Fibroblast of the conjunctiva (primary cell): ENCODE data around the gene VWA8.

Experiments used
- DNase-seq: peaks from one replicate; pipeline ENCODE4 v3.0.0-alpha.2; 2010; ENCODE audit warnings: low read depth

VWA8 gene

DNA sequence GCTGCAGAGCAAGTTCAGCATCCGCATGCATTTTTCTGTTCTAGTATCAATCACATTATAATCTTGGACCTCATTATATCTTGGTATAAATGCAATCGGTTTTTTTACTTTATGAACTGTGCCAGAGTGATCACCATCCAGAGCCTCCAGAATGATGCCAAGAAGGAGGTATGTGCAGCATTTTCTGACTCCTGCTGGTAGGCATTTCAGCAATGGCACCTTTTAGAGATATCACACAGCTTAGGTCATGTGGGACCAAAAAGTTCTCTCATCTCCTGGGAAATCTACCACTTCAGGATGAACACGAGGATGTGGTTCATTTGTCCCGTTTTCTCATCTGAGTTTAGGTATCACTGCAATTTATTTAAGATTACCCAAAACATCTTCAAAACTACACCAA lies 220.4 kb downstream of the VWA8 start:
- no peak for DNase-seq

DNA sequence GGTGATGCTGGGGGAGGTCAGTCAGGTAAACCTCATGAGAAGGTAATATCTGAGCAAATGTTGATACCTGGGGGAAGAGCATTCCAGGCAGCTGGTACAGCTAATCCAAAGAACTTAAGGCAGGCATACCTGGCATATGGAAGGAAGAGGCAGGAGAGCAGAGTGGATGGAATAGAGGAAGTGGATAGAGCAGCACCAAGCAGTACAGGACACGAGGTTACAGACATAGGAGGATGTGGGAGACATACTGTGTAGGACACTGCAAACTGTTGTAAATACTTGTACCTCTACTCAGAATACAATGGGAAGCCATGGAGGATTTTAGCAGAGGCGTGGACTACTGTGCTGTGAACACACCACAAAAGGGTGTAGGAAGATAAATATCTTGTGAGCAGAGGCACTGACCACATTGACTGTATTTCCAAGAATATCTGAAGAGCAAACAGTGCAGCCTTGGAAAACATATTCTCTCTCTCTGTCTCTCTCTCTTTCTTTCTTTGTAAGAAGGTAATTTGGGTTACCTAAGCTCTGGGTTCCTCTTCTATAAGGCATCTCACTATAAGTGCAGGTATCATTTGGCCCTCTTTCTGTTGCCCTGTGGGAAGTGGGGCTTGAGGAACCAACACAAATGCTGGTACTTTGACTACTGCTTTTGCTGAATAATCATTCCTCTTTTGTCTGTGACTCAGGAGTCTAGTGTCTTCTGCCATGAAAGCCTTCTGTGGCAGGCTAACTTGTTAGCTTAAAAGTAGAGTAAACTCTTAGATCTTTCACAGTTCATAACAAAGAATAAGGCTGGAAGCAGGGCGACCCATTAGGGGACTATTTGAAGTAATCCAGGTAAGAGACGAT lies 238.0 kb downstream of the VWA8 start:
- DNase-seq: no peak

DNA sequence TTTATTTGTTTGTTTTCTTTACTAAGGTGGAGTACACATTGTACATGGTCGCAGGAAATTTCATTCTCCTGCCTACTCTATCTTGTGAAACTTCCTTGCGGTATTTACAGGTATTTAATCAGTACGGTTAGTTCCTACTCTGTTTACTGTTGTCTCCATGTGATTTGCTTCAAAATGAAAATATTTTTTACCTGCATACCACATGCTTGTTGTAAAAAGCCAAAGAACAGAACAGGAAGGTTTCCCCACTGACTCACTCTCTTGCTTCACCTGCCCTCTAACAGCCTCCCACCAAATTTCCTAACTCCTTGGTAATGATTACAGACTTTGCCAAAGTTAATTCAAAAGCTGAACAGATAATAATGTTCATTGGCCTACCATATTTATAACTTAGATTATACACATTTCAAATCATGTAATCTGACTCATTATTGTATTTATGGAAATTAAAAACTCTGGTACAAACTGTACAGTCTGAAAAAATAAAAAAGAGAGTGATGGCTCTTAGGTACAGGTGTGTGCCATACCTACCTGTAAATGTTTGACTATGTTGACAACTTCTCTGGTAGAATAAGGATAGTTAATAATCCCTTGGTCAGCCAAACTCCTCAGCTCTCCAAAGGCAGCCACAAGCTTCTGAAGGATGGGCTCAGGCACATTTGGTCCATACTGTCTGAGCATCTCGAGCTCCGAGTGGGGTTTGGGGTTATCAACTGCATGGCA lies 239.9 kb downstream of the VWA8 start:
- DNase-seq: no peak

DNA sequence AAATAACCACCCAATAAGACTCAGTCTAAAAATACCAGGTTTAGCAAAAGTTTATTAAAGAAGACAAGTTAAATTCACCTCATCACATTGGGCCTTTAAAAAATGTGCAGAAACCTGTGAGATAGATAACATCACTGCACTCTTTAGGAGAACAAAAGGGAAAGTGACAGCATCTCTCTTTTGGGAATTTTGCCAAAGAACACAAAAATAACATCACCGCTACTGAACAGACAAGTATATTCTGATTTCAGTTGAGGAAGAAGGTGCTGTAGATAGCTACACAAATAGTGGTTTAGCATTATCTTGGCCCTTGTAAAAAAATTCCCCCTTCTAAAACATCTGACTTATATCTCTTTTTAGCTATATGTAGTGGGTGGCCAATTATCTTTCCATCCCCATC lies 244.7 kb downstream of the VWA8 start:
- DNase-seq: no peak

DNA sequence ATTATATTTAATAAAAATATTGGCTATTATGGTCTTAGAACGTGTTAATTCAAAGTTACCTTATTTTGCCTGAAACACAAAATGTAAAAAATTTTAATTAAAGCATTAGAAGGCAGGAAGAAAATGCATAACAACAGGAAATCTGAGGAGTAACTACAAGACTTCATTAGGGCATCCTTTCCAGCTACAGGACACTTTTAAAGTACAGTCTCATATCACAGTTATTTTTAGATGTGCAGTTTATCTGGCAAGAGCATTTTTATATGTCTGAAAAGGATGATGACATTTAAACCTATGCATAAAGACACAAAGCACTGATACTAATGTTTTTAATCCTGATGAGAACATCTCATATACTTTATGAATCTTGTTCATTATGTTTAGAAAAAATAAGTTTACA lies 247.5 kb downstream of the VWA8 start:
- no peak for DNase-seq

DNA sequence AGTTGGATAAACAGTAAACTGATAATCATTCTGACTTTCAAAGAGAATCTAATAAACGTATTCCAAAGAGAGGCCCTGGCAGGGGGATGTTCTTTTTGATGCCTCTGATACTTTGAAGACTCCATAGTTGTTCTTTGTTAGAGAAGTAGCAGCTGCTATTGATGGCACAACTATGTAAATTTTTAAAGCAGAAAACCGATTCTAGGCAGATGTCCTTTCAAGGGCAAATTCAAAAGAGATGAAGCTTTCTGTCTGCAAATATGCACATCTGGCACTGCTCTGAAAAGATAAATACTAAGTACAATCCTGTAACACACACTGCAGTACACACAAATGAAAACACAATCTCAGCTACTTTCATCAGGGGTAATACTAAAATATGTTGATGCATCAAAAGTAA lies 250.1 kb downstream of the VWA8 start:
- DNase-seq: no peak

DNA sequence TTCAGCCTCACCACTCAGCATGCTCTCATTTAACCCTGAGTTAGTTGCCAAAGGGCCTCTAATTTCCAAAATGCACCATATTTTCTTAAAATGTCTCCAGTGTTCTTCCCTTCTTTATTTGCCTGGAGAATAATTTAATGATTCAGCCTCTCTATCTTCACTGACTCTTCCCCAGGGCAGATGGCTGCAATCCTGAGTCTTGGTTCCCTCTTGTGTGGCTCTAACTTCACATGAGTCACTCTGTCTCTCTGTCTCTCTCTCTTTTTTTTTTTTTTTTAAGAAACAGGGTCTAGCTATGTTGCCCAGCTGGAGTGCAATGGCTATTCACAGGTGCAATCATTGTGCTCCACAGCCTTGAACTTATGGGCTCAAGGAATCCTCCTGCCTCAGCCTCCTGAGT lies 251.4 kb downstream of the VWA8 start:
- DNase-seq: no peak

DNA sequence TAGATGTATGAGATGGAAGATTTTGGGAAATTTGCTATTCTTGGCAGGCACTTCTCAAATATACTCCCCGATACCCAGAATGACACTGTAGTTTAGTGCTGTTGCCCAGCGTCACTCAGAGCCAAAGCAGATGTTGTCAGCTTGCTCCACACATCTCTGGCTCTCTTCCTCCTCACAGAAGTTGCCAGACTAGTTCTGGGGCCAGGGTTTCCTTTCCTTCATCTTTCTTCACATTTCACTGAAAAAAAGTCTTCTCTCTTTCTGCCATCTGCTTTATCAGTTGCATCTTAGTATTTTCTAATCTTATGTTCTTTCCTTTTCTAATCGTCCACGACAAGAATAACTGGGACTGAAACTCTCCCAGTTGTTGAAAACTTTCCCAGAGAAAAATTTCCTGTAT lies 252.2 kb downstream of the VWA8 start:
- DNase-seq: no peak

DNA sequence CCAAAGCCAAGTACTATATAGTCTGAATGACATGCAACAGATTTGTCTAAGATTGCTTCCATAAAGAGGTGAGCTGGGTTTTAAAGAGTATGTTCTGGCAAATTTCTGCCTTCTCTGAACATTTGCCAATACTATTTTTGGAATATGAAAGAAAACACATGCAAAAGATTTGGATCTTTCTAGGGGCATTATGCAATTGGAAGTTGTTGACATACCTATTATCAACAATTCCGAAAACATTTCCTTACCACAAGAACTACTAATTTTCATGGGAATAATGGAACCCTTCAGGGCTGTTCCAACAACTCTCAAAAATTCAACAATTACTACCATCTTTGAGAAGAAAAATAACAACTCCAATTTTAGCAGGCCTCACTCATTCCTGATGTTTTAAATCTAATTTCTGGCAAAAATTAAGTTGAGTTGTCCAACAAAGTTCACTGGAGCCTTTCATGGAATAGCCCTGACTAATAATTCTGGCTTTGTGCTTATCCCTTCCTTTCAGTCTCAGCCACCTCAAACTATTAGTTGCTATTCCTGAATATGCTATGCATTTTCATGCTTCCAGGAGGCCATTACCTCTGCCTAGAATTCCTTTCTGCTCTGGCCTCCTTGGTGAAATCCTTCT lies 253.6 kb downstream of the VWA8 start:
- peak; percentile 21 for DNase-seq

DNA sequence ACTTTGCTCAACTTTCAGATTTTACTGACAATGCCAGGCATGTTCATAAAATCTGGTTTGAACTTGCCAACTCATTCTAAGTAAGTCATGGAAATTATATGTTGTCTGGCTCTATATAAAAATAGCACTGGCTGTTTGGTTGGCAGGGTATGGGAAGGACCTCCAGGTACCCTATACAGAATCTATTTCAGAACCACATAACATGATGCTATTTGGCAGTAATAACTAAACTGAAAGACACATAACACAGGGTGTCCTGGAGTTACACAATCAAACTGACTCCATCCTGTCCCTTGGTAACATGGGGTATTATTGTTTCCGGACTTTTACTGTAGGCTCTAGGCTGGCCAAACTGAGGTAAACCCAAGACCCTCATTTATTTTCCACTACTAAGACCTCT lies 254.8 kb downstream of the VWA8 start:
- no peak for DNase-seq

DNA sequence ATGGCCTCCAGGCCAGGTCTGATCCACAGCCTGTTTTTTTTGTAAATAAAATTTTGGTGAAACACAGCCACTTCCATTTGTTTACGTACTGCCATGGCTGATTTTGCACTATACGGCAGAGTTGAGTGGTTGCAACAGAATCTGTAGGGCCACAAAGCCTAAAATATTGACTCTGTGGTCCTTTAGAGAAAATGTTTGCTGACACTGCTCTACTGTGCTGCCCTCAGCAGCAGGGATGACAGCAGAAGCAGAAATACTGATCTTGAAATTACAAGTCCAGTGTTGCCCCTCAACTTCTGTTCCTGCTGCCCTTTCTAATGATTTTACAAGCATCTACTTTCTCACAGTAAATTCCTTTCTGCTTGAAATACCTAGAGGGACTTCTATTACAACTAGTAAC lies 258.4 kb downstream of the VWA8 start:
- DNase-seq: no peak

DNA sequence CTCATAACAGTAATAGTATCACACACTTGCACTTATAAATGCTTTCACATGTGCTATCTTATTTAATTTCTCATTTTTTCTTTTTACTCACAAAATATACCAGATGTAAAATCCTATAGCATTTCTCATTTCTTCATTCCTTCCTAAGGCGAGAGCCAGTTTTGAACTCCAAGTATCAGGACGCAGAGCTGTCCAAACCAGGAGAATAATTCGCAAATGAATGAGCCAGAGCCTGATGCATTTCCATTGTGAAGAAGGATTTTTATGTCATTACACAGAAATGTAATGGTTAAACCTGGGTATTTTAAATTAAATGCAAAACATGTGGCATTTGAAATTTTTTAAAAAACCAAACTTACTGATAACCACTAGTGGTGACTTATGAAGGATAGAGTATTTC lies 259.2 kb downstream of the VWA8 start:
- DNase-seq: no peak

DNA sequence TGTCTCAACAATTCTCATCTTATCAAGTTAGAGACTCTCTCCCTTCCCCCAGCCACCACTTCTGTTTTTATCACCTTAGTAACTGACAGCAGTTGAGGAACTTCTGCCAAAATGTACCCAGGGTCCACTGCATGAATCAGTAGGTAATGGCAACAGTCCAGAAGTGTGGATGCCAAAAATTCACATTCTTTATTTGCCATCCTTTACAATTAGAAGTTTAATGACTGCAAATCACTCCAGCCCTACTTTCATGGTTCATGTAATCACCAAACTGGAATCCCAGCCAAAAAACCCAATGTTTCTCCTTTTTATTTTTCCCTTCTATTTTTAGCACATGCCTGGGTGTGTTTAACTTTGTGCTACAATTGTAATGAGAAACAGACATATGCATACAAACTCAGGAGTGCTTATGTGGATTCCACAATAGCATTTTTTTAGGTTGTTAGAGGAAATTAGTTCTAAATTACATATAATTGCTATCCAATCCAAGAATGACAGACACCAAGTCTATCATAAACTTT lies 260.1 kb downstream of the VWA8 start:
- DNase-seq: peak; percentile 61

DNA sequence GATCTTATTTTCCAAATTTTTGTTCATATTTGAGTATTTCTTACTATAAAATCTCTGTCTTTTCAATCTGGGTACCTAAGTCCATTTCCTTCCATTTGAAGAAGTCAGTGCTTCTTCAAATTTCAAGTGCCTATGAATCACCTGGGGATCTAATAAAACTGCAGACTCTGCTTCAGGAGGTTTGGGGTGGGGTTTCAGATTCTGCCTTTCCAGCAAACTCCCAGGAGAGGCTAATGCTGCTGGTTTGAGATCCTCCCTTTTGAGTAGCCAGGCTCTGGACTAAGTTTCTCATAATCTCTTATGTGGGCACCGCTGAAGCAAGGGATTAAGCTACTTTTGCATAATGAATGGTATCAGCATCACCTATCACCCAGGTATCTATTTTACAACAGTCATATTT lies 261.1 kb downstream of the VWA8 start:
- no peak for DNase-seq

DNA sequence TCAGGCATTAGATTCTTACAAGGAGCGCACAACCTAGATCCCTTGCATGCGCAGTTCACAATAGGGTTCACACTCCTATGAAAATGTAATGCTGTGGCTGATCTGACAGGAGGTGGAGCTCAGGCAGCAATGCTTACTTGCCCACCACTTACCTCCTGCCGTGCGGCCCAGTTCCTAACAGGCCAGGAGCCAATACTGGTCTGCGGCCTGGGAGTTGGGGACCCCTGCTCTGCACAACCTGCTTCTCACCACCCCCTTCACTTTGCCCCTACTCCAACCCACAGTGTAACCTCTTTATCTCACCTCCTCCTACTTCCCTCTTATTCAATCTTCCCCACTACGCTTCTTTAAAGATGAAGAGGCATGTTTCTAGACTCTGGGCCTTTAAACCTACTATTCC lies 263.3 kb downstream of the VWA8 start:
- DNase-seq: no peak

DNA sequence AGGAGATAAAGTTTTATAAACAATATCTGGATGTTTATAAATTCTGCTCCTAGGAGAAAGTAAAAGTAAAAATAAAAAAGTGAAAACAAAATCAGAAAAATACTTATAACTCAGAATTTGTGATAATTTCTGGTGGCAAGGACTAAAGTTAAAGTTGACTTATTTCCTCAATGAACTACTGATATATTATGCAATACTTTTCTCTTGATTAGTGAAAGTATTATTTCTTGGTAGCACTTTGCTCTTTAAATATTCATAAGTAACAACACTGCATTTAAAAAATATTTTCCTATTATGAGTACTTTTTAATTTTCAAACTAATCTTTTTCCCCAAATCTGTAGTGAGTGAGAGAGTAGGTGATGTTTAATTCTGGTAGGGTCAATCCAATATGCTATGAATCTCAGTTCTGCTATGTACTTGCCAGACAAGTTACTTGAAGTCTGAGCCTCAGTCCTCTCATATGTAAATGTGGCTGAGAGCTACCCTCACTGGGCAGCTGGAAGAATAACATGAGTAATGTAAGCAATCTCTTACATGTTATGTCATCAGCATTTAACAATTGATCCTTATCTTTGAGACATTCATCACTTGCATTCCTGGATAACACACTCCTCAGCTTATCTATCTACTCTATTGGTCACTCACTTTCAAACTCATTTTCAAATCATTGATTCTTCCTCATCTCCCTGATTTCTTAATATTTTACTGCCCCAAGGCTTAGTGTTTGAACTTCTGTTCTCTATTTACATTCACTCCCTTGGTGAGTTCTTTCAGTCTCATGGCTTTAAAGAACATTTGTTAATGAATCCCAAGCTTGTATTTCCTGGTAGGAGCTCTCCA lies 264.5 kb downstream of the VWA8 start:
- peak; percentile 75 for DNase-seq

DNA sequence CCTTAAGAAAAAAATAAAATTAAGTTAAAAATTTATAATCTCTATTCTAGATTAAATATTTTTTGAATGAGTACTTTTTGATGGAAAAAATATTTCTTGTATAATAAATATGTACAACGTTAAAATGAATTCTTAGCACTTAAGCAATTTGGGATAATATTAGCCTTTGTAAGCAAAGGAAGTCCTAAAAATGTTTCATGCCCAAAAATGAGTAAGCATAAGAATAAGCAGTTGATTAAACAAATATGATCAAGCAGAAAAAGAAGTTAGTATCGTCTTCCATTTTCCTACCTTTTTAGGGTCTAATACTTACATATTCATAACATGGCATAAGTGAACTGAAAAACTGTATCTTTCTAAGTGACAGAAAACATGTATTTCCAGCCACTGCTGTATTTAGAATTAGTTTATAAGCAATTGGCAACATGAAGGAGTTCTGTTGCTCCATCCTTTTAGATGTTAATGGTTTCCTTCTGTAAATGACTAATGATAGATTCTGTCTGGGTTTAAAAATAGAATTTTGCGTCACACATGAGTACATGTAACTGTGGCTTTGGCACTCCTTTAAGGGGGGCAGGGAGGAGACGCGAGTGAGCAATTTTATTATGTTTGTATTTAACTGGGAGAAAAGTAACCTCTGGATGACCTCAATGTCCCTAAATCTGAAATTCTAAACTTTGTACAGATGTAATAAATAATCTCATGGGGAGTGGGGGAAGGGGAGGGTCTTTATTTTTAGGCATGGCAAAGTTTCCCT lies 266.2 kb downstream of the VWA8 start:
- peak; percentile 85 for DNase-seq

DNA sequence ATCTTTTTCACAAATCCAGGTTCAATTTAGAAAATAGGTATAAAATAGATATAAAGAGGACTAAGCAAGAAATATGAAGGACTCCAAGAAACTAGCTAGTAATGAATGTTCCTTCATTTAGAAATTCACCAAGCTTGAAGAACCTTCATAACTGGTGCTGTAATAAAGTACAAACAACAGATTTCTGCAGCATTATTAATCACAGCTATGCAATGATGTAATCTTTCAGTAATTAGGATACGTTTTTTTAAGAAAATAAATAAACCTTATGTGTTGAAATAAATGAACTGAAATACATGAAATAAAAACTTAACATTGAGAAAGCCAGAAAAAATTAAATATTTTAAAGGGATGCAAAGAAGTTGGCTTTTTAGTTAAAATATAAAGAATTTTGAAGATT lies 267.5 kb downstream of the VWA8 start:
- DNase-seq: no peak

DNA sequence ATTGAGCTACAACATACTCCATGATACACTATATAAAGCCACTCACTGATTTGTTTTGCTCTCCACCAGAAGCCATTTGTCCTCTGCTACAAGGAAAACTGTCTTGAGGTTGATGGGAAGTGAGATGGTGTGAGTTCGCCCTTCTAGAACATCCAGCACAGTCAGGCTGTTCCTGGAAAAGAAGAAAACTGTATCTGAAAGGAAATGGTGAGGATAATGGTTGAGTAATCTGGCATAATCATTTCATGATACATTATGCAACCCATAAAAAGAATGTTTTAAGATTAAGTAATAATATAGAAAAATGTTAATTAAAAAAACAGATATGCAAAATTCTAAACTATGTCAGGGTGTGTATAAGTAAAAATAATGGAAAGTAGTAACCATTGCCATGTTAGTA lies 269.6 kb downstream of the VWA8 start:
- no peak for DNase-seq

DNA sequence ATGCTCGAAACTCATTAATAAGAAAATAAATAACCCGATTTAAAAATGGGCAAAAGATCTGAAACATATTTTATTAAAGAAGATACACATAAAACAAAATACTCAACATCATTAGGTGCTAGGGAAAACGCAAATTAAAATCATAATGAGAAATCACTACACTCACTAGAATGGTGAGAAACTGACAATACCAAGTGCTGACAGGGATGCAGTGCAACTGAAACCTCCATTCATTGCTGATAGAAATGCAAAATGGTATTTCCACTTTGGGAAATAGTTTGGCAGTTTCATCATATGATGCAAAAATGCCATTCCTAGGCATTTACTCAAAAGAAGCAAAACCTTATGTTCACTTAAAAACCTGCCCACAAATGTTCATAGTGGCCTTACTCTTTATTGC lies 278.1 kb downstream of the VWA8 start:
- no peak for DNase-seq

DNA sequence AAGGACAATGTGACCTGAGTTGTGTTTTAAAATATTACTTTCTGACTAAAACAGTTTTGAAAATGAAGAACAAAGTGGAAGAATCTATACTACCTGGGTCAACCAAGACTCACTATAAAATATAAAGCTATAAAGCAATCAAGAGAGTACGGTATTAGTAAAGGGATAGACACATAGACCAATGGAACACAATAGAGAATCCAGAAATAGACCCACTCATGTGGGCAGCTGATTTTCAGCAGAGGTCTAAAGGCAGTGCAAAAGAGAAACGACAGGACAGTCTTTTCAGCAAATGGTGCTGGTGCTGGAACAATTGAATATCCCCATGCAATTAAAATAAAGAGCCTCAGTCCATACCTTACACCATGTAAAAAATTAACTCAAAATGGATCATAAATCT lies 278.9 kb downstream of the VWA8 start:
- no peak for DNase-seq
